GM19328 (cell line): ENCODE data around the gene ADAMTS2.
"Not testable (repeated sequence)": the region's sequence is repeated elsewhere in the genome, so short reads cannot be mapped to it uniquely, and the experiment has no call there.

Experiments
- ATAC-seq: cut with Tn5 transposase; IDR thresholded peaks from one replicate; pipeline ENCODE4 v1.9.1; 2021; ENCODE audit warnings: mild to moderate bottlenecking, moderate library complexity; ENCODE audit not compliant: unreplicated experiment

The ADAMTS2 gene

GRCh38 chr5:179326122-179326927 is 18.9 kb downstream of the ADAMTS2 start:
- no peak for ATAC-seq

- ATAC-seq, result no peak
Measured at GRCh38 chr5:179325296-179326031, 19.8 kb downstream of the ADAMTS2 start.

DNA sequence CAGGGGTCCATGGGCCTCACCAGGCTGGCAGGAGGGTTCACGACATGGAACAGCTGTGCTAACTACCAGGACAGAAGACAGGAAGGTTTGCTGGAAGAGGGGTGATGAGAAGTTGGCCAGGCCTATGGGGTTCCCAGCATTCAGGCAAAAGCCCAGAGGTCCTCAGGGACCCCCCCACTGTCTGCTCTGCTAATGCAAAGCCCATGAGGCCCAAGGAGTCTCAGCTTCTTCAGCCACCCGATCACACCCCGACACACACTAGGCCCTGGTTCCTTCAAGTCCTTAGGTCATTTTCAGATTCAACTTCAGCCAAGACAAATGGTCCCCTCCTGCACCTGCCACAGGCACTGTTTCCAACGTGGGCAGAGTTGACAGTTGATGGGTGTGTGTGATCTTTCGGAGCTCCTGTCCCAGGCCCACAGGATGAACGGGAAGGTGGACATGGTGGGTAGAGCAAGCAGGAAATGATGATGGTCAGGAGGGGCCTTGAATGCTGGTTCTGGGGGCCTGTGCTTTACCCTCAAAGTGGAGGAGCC is 20.4 kb downstream of the ADAMTS2 start:
- no peak for ATAC-seq

DNA sequence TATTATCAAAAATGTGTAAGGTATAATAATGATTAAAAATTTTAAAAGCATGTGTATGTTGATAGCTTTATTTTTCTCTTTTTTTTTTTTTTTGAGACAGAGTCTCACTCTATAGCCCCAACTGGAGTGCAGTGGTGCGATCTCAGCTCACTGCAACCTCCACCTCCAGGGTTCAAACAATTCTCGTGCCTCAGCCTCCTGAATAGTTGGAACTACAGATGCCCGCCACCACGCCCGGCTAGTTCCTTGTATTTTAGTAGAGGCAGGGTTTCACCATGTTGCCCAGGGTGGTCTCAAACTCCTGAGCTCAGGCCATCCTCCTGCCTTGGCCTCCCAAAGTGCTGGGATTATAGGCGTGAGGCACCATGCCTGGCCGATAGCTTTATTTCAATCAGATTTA is 20.9 kb downstream of the ADAMTS2 start:
- not testable (repeated sequence) for ATAC-seq

GRCh38 chr5:179323026-179323870 is 22.0 kb downstream of the ADAMTS2 start:
- no peak for ATAC-seq

DNA sequence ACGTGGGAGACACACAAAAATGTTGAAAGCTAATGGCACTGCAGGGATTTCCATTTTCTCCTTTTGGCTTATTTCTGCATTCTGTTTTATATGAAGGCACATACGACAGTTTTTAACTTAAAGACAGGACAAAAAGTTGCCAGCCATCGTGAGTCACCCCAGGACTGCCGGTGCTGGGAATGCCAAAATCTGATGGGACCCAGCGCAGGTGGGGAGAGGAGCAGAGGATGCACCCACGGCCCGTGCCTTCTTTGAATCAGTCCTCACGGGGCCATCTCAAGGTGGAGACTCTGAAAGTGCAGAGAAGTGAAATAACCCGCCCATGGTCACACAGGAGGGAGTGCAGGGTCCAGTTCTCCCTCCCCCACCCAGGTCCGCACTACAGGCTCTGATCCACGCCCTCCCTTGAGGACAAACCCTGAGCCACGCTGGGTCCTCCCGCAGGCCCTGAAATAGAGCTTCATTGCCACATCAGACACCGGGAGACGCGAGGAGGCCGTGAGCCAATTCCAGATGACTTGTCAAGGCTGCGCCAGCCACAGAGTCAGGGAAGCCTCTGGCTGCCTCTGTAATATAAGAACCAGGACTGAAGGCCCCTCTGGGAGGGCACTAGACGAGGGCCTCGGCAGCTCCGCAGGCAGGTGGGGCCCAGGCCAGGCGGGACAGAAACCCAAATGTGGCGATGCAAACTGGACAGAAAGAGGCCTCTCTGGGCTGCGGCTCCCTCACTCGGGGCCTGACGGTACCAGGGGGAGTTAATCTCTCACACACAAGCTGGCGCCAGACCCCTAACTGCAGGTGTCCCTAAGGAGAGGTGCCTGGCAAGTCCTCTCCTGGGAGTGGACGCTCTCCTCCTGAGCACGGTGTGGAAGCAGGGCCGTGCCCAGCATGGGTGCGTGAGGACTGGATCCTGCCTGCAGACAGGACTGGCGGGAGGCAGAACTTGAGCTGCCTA is 22.9 kb downstream of the ADAMTS2 start:
- no peak for ATAC-seq

DNA sequence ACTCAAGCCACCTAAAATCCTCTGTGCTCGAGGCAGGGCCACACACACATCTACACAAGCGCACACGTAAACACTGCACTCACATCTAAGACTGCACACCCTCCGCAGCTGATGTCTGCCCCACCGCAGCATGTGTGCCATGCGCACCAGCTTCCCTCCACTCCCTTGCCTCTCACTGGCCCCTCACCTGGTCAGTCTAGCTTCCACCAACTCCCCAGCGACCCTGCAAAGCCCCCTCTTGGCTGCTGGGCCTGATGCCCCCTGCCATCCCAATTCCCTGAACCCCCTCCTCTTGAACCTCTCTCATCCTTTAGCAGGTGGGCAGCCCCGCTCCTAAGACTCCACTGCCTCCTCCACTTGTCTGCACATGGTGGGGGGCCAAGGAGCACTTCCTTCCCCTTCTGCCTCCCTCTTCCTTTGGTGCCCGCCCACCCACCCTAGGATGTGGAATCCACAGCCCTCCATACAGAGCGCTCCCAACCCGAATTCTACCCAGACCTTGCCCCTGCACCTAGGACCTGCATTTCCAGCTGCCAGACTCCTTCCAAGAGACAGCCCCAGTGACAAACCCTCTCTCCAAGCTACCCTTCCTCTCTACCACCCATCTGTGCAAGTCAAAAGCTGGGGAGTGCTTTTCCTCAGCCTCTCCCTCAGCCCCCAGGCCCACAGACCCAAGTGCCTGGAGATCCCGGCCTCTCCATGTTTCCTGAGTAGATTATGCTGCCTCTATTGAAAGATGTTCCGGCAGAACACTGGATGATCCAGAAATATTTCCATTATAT is 23.9 kb downstream of the ADAMTS2 start:
- ATAC-seq, result no peak

DNA sequence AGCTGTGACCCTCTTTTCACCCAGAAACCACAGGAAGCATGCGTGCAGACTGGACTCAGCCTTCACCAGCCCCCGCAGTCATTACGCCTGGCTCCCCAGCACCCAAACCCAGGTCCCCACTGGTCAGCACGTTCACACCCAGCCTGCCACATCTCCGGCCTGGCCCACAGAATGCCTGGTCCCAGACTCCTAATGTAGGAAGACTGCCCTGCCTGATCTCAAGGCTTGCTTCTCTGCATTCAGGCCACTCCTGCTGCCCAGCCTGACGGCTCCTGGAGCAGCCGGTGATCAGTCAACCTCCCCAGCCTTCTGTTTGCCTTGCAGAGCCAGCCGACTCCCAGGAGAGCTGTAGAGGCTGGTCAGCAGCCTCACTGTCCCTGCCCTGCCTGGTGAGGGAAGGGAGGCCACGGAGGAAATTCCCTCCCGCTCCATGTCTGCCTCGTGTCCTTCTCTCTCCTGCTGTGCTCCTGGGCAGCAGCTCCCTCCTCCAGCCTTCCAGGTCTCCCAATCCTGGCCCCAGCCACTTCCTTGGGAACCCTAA is 25.4 kb downstream of the ADAMTS2 start:
- ATAC-seq, result no peak

DNA sequence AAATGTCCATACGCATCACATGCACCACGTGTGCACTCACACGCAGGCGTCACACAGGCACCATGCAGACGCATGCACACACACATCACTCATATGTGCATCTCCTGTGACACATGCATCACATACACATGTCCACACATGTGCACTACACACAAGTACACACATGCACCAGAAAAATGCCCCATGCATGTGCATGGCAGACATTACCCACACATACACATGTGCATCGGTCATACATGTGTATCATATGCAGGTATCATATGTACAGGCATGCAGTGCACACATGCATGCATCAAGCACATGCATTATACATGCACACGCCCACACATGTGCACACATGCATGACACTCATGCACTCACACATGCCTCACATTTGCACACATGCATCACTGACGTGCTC is 26.1 kb downstream of the ADAMTS2 start:
- no peak for ATAC-seq

- no peak for ATAC-seq
Measured at GRCh38 chr5:179318221-179318955, 26.9 kb downstream of the ADAMTS2 start.

DNA sequence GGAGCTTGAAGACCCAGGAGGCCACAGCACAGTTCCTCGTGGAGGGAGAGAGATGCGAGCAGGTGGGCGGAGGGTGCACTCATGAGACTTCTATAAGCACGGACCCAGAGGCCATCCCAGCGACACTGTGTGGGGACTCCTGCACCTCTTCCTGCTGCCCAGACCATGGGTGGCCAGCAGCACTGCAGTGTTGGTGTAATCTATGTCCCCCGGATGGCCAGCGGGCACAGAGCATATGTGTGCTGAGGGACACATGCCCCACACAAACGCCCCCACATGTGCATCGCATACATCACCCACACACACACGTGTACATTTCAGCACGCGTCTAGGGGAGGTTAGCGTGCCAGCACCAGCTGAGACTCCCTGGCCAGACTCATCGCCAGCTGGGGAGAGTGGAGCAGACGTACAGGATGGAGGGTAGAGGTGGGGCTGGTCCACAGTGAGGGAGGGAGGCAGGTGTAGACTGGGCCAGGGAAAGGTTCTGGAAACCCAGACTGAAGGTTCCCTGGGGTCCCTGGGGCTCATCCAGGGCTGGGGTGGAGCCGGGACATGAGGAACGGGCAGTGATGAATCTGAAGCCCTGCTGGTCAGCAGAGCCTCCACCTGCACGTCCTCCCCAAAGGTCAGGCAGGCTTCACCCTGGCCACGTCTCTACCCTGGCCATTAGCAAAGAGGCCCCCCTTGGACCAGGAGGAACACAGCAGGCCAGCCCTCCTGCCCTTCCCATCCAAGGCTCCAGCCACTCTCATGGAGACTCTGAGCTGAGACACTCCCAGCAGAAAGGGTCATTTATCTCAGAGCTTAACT is 27.6 kb downstream of the ADAMTS2 start:
- ATAC-seq, result no peak

DNA sequence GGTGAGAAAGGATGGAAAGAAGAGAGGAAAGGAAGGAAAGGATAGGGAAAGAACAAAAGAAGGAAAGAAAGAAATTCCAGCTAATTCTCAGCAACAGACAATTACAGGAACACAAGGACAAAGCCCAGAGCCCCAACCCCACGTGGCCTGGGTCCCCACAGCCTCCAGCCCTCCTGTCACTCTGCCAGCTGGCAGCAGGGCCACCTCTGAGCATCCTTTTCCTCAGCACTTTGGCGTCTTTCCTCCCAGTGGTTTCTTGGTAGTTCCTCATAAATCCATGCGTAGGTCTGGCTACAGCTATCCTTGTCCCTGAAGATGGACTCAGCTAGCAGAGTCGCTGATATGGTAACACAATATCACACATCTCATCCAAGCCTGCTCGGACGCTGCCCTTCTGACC is 28.3 kb downstream of the ADAMTS2 start:
- ATAC-seq, result no peak

GRCh38 chr5:179316111-179316551 is 29.1 kb downstream of the ADAMTS2 start:
- ATAC-seq, result no peak

DNA sequence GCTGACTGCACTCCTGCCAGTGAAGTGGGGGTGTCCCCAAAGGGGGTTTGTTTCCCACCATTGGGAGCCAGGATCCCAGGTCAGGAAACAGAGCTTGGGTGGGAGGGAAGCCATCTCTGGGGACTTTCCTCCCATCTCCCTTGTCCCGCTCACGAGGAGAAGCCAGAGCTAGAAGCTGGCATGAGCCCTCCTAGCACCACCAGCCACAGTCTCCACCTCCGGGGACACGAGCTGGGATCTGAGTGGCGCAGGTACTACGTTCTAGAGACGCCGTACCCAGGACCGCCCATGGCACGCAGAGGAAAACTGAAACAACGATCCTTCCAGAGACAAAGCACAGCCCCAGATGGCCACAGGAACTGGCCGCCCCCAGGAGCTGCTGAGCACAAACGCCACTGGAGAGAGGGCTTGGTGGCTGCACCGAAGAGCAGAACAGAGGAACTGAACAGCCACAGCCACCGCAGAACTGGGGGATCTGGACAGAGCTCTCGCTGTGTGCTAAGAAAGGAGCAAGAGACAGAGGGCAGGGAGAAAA is 29.8 kb downstream of the ADAMTS2 start:
- no peak for ATAC-seq

DNA sequence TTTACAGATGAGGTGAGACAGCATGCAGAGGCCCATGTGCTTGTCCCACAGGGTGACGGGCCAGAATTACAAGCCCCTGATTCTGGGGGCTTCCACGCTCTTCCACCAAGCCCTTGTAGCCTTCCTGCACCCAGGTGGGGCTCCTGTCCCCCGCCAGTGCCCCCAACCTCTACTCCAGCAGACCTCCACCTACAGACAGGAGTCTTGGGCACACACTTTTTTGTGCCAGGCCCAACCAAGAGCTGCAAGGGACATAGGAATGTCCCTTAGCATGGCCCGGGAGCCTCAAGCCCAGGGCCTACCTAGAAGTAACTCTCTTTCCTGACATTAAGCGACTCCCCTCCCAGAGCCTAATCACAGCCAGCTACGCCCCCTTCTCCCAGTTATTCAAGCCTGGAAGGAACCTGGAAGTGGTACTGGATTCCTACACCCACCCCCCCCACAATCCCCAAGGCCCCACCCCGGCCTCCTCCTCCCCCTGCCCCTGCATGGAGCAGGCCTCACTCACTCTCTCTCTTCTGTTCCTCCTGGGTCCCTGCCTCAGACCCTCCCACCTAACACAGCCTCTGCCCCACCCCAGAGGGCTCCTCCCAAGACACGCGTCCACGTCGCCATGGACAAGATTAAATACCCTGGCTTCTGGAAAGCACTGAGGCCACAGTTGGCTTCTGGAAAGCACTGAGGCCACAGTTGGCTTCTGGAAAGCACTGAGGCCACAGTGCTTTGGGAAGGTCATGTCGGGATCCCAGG is 30.5 kb downstream of the ADAMTS2 start:
- ATAC-seq, result no peak

- ATAC-seq, result no peak
Measured at GRCh38 chr5:179313849-179314521, 31.3 kb downstream of the ADAMTS2 start.
